C4-2B (cell line): ENCODE measurements around the gene SND1.

ENCODE experiments used
- H3K27ac ChIP-seq: fragments of 450-650 bp; 2 replicates; pipeline ENCODE4 v1.5.1; 2017
- CTCF ChIP-seq: fragments of 450-650 bp; conservative IDR thresholded peaks from 2 replicates; pipeline ENCODE4 v1.5.1; 2017; ENCODE audit warnings: mild to moderate bottlenecking
- ZFX ChIP-seq: fragments of 450-650 bp; IDR thresholded peaks from 2 replicates; pipeline ENCODE4 v1.6.1; 2017

Gene SND1

GRCh38 chr7:128071376-128071775 is 419.4 kb downstream of the SND1 start:
- no peak overlapping the region for H3K27ac ChIP-seq
- TF ChIP-seq ZFX (no peak), CTCF (no peak)

- TF ChIP-seq CTCF: no peak
- no peak for TF ChIP-seq ZFX
- H3K27ac ChIP-seq: no peak overlapping the region
Measured at GRCh38 chr7:128071801-128072200, 419.8 kb downstream of the SND1 start.

GRCh38 chr7:128073671-128074310 is 421.8 kb downstream of the SND1 start:
- H3K27ac ChIP-seq: no peak overlapping the region
- TF ChIP-seq ZFX (no peak), CTCF (no peak)

- no peak overlapping the region for H3K27ac ChIP-seq
- TF ChIP-seq ZFX (no peak), CTCF (no peak)
Measured at GRCh38 chr7:128074336-128074735, 422.3 kb downstream of the SND1 start.

- no peak overlapping the region for H3K27ac ChIP-seq
- TF ChIP-seq ZFX (no peak), CTCF (no peak)
Measured at GRCh38 chr7:128074736-128075135, 422.7 kb downstream of the SND1 start.

GRCh38 chr7:128075242-128076095 is 423.5 kb downstream of the SND1 start:
- TF ChIP-seq ZFX (no peak), CTCF (no peak)
- peak overlapping the region; percentile 54; the same call in 1 of the 2 replicates for H3K27ac ChIP-seq

- TF ChIP-seq CTCF (no peak), ZFX (no peak)
- H3K27ac ChIP-seq: peak overlapping the region; percentile 54
Measured at GRCh38 chr7:128076196-128076795, 424.3 kb downstream of the SND1 start.
